Stimulated activated naive CD8-positive, alpha-beta T cell treated with anti-CD3 and anti-CD28 coated beads, Interleukin-15, Interleukin-2, amounts not matched to agents 100 ng/mL and 50 ng/mL, for 24 hours (primary cell): Measurements from ENCODE around the gene CCL8.

Experiments
- H3K27ac Mint-ChIP-seq: one replicate; pipeline ENCODE4 v1.8.0; 2021; ENCODE audit warnings: mild to moderate bottlenecking, mixed read lengths
- H3K27me3 Mint-ChIP-seq: one replicate; pipeline ENCODE4 v1.8.0; 2021; ENCODE audit warnings: mixed read lengths
- H3K36me3 Mint-ChIP-seq: one replicate; pipeline ENCODE4 v1.8.0; 2021; ENCODE audit warnings: low read depth, mixed read lengths
- H3K4me1 Mint-ChIP-seq: one replicate; pipeline ENCODE4 v1.8.0; 2021; ENCODE audit warnings: low read depth, mixed read lengths
- H3K4me3 Mint-ChIP-seq: one replicate; pipeline ENCODE4 v1.8.0; 2021; ENCODE audit warnings: mild to moderate bottlenecking, mixed read lengths
- H3K9me3 Mint-ChIP-seq: one replicate; pipeline ENCODE4 v1.8.0; 2021; ENCODE audit warnings: mixed read lengths

CCL8 gene

GRCh38 chr17:34319039-34319483, at the start of gene CCL8:
Gene CCL8 (plus strand): TSS chr17:34319435. CDS start chr17:34319502, 67 bp downstream.
- H3K36me3 Mint-ChIP-seq, result no peaks in the 10 kb centered on the region
- H3K4me3 Mint-ChIP-seq, result no peak within 1 kb of the TSS
- peaks cover 4% of the 10 kb centered on the region for H3K9me3 Mint-ChIP-seq

DNA sequence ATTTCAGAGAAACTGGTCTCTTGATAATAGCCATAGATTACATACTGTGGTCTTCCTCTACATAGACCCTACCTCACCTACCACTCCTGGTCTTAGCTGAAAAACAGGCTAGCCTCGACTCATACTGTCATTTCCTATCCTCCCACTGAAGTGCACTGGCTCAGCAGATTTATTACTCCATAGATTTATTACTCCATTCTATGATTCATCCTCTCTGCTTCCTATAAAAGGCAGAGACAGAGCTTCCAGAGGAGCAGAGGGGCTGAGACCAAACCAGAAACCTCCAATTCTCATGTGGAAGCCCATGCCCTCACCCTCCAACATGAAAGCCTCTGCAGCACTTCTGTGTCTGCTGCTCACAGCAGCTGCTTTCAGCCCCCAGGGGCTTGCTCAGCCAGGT, 49.3 kb upstream of the CCL8 start, which contains the start of gene CCL7:
CCL7 (plus strand) TSS at position 253 of the 400 bp plus-strand sequence; CDS start at position 323, 70 bp downstream.
- Mint-ChIP-seq H3K9me3 (no peaks in the 10 kb centered on the region), H3K27ac (no peak within 1 kb of the TSS), H3K4me3 (no peak within 1 kb of the TSS), H3K27me3 (peaks cover 55% of the 10 kb centered on the region), H3K36me3 (no peaks in the 10 kb centered on the region), H3K4me1 (no peaks in the 10 kb centered on the region)

More at GRCh38 chr17:34319039-34319483, at the start of gene CCL8:
- Mint-ChIP-seq H3K4me1 (no peaks in the 10 kb centered on the region), H3K27me3 (peaks cover 34% of the 10 kb centered on the region), H3K27ac (no peak within 1 kb of the TSS)

DNA sequence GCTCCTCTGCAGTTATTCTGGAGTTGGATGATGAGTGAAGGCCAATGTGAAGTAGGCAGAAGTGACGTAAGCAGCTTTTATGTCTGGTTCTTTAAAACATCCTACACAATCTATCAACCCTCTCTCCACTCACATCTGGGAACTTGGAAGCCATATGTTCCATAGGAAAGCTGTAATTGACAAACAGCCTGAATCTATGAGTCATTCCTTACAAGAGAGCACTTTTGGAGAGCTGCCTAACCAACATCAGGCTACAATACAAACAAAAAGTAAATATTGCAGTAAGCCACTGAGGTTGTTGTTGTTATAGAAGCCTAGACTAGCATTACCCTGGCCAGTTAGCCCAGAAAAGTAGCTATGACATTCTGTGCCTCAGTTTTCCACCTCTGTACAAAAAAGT, 43.4 kb upstream of the CCL8 start:
- H3K4me1 Mint-ChIP-seq, result no peaks in the 10 kb centered on the region
- H3K27me3 Mint-ChIP-seq, result peaks cover 65% of the 10 kb centered on the region
- no peaks in the 10 kb centered on the region for H3K36me3 Mint-ChIP-seq
- no peaks in the 10 kb centered on the region for H3K9me3 Mint-ChIP-seq
- no peak overlapping the region for H3K4me3 Mint-ChIP-seq
- H3K27ac Mint-ChIP-seq, result no peak overlapping the region

GRCh38 chr17:34276826-34277225, 42.4 kb upstream of the CCL8 start:
- Mint-ChIP-seq H3K4me3 (no peak overlapping the region), H3K36me3 (no peaks in the 10 kb centered on the region), H3K9me3 (no peaks in the 10 kb centered on the region), H3K4me1 (no peaks in the 10 kb centered on the region), H3K27me3 (peaks cover 67% of the 10 kb centered on the region), H3K27ac (no peak overlapping the region)

DNA sequence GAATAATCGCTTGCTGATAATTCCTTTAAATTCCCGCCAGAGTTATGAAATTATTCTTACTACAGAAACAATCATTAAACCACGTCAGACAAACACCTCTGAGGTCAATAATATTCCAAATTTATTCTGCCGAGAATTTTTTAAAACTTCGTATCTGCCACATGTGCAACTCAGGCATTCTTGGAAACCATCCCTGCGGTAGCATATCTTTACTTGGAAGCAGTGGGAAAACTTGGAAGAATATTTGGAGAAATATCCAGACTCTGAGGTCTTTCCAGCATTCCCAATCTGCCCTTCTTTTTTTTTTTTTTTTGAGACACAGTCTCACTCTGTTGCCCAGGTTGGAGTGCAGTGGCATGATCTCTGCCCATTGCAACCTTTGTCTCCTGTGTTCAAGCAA, 35.7 kb upstream of the CCL8 start:
- Mint-ChIP-seq H3K4me1 (no peaks in the 10 kb centered on the region), H3K27ac (no peak overlapping the region), H3K4me3 (no peak overlapping the region), H3K27me3 (peaks cover 42% of the 10 kb centered on the region), H3K9me3 (no peaks in the 10 kb centered on the region), H3K36me3 (no peaks in the 10 kb centered on the region)

DNA sequence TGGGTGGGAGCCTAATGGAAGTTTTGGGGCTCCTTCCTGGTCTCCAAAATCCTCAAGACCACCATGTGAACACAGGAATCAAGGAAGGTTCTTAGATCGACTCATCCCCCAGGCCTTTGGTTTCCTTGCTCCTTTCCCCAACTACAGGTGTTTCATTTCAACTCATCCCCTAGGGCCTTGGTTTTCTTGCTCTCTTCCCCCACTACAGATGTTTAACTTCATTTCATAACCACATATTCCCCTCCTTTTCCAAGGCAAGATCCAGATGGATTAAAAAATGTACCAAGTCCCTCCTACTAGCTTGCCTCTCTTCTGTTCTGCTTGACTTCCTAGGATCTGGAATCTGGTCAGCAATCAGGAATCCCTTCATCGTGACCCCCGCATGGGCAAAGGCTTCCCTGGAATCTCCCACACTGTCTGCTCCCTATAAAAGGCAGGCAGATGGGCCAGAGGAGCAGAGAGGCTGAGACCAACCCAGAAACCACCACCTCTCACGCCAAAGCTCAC, 33.9 kb upstream of the CCL8 start, which contains the start of gene CCL11:
CCL11 (plus strand) TSS at position 457 of the 507 bp plus-strand sequence. CDS start 67 bp downstream, outside the sequence.
- no peak within 1 kb of the TSS for H3K27ac Mint-ChIP-seq
- H3K27me3 Mint-ChIP-seq, result peaks cover 29% of the 10 kb centered on the region
- H3K4me3 Mint-ChIP-seq, result no peak within 1 kb of the TSS
- H3K36me3 Mint-ChIP-seq, result no peaks in the 10 kb centered on the region
- no peaks in the 10 kb centered on the region for H3K9me3 Mint-ChIP-seq
- H3K4me1 Mint-ChIP-seq, result no peaks in the 10 kb centered on the region

DNA sequence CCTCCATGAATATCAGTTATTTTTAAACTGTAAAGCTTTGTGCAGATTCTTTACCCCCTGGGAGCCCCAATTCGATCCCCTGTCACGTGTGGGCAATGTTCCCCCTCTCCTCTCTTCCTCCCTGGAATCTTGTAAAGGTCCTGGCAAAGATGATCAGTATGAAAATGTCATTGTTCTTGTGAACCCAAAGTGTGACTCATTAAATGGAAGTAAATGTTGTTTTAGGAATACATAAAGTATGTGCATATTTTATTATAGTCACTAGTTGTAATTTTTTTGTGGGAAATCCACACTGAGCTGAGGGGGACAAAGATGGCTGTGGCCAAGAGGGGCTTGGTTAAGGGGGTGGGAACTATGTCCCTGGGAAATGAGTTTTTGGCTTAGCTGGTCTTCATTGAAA, 31.4 kb upstream of the CCL8 start:
- Mint-ChIP-seq H3K4me1 (no peaks in the 10 kb centered on the region), H3K9me3 (no peaks in the 10 kb centered on the region), H3K27me3 (peaks cover 10% of the 10 kb centered on the region), H3K27ac (no peak overlapping the region), H3K4me3 (no peak overlapping the region), H3K36me3 (no peaks in the 10 kb centered on the region)

DNA sequence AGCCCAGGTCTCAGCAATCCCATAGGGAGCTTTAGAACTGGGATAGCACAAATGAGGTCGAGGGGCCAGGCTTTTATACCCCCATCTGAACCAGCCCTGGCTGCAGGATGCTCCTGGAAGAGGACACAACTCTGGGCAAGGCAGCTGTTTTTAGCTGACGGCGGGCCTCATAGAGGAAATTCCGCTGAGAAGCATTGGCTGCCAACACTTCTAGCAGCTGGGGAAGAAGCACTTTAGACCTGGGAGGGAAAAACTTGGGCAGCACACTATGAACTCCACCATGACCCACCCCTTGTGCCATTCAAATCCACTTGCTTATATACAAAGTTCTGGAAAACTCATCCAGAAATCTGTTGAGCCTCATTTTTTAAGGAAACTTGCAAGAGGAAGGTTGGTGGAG, 28.6 kb upstream of the CCL8 start:
- no peak overlapping the region for H3K4me3 Mint-ChIP-seq
- H3K9me3 Mint-ChIP-seq, result no peaks in the 10 kb centered on the region

DNA sequence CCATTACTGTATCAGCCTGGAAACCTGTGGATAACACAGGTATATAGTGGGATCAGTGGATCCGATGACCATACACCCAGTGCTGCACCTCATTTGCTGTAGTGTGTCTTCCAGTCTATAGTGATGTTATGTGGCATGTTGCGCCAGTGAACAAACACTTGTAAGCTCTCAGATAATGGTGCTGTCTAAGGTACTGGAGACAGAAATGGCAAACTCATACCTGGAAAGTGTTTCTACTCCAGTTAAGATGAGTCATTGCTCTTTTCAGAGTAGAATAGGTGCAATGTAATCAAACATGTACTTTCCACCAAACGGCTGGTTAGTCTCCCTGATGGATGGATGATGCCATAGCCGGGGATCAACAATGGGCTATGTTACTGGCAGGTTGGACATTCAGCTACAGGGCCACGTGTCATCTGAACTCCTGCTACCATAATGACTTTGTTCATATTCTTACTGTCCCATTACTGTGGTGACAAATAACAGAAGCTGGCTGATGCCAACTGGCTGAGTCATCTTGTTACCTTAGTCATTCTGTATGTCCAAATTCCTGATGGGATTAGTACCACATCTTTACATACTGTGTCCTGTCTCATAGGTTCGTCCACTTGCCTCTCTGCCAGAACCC, 27.4 kb upstream of the CCL8 start:
- H3K27ac Mint-ChIP-seq, result no peak overlapping the region
- H3K4me3 Mint-ChIP-seq, result no peak overlapping the region
- H3K9me3 Mint-ChIP-seq, result no peaks in the 10 kb centered on the region
- H3K4me1 Mint-ChIP-seq, result no peaks in the 10 kb centered on the region
- no peaks in the 10 kb centered on the region for H3K36me3 Mint-ChIP-seq
- H3K27me3 Mint-ChIP-seq, result peaks cover 10% of the 10 kb centered on the region

More for the DNA sequence above, 28.6 kb upstream of the CCL8 start:
- Mint-ChIP-seq H3K36me3 (no peaks in the 10 kb centered on the region), H3K4me1 (no peaks in the 10 kb centered on the region), H3K27me3 (peaks cover 10% of the 10 kb centered on the region), H3K27ac (no peak overlapping the region)

GRCh38 chr17:34299027-34299426, 20.2 kb upstream of the CCL8 start:
- peaks cover 30% of the 10 kb centered on the region for H3K27me3 Mint-ChIP-seq
- H3K36me3 Mint-ChIP-seq, result no peaks in the 10 kb centered on the region
- no peaks in the 10 kb centered on the region for H3K4me1 Mint-ChIP-seq
- no peak overlapping the region for H3K4me3 Mint-ChIP-seq
- H3K9me3 Mint-ChIP-seq, result peaks cover 3% of the 10 kb centered on the region
- no peak overlapping the region for H3K27ac Mint-ChIP-seq

GRCh38 chr17:34299956-34300577, 19.2 kb upstream of the CCL8 start:
- peaks cover 3% of the 10 kb centered on the region for H3K9me3 Mint-ChIP-seq
- peaks cover 30% of the 10 kb centered on the region for H3K27me3 Mint-ChIP-seq
- H3K36me3 Mint-ChIP-seq, result no peaks in the 10 kb centered on the region
- H3K4me1 Mint-ChIP-seq, result no peaks in the 10 kb centered on the region
- H3K27ac Mint-ChIP-seq, result no peak overlapping the region
- H3K4me3 Mint-ChIP-seq, result no peak overlapping the region

- Mint-ChIP-seq H3K36me3 (no peaks in the 10 kb centered on the region), H3K9me3 (peaks cover 3% of the 10 kb centered on the region), H3K4me3 (no peak overlapping the region), H3K27me3 (peaks cover 30% of the 10 kb centered on the region), H3K27ac (no peak overlapping the region), H3K4me1 (no peaks in the 10 kb centered on the region)
Measured at GRCh38 chr17:34300652-34301370, 18.4 kb upstream of the CCL8 start.

DNA sequence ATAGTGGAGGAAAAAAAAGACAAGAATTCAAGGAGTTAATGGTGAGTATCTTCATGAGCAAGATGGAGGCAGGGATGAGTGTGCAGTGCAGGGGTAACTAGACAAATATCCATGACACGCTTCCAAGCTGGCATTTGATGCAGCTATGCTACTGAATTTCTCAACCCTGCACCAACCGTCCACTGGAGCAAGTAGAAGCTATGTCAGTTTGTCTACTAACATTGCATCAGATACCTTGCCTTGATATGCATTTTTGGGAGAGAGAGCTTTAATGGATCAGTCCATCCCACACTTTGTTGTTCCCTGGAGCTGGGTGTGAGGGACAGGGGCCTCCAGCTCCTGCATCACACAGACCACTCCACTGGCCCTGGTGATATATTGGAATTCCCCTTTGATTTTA, 17.2 kb upstream of the CCL8 start:
- no peaks in the 10 kb centered on the region for H3K4me1 Mint-ChIP-seq
- peaks cover 3% of the 10 kb centered on the region for H3K9me3 Mint-ChIP-seq
- H3K27ac Mint-ChIP-seq, result no peak overlapping the region
- H3K36me3 Mint-ChIP-seq, result no peaks in the 10 kb centered on the region
- peaks cover 34% of the 10 kb centered on the region for H3K27me3 Mint-ChIP-seq
- no peak overlapping the region for H3K4me3 Mint-ChIP-seq

DNA sequence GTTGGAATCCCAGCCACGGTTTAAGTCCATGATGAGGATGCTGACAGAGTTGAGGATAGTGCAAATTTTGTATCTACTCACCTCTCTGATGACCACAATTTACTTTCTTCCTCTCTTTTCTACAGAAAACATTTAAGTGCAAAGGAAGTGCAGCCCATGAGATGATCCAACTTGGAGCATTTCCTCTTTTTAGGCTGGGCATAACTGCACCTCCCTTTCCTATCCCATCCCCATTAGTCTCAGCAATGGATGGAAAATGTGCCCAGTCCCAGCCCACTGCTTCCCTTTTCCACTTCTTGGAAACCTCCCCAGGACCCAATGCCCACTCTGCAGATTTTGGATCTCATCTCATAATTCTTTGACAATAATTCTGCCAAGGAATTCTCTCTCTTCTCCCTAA, 16.6 kb upstream of the CCL8 start:
- Mint-ChIP-seq H3K9me3 (peaks cover 3% of the 10 kb centered on the region), H3K4me1 (peaks cover 3% of the 10 kb centered on the region), H3K27me3 (peaks cover 39% of the 10 kb centered on the region), H3K36me3 (no peaks in the 10 kb centered on the region), H3K4me3 (no peak overlapping the region), H3K27ac (no peak overlapping the region)

GRCh38 chr17:34303606-34304005, 15.6 kb upstream of the CCL8 start:
- no peaks in the 10 kb centered on the region for H3K36me3 Mint-ChIP-seq
- H3K4me1 Mint-ChIP-seq, result peaks cover 3% of the 10 kb centered on the region
- peaks cover 38% of the 10 kb centered on the region for H3K27me3 Mint-ChIP-seq
- no peak overlapping the region for H3K4me3 Mint-ChIP-seq
- H3K9me3 Mint-ChIP-seq, result peaks cover under 1% of the 10 kb centered on the region
- no peak overlapping the region for H3K27ac Mint-ChIP-seq
